ENCODE measurements around the gene RAI1.

RAI1 gene

GRCh38 chr17:17813055-17813724, 131.9 kb downstream of the RAI1 start:
- Histone ChIP-seq H4K8ac (ENCODE audit: low read depth, low read length) (no peak overlapping the region), H3K27me3 (ENCODE audit: insufficient read depth, low read length, poor library complexity) (no peaks in the 10 kb centered on the region), H3K4me3 (ENCODE audit: low read length) (no peak overlapping the region), H3K56ac (ENCODE audit: low read length) (no peak overlapping the region), H3K23ac (ENCODE audit: low read length) (no peak overlapping the region), H3K79me2 (ENCODE audit: control insufficient read depth, insufficient read depth, low read length) (no peaks in the 10 kb centered on the region), H3K4ac (ENCODE audit: low read depth, low read length) (no peak overlapping the region), H3K4me2 (ENCODE audit: low read length) (no peak overlapping the region), H2BK120ac (ENCODE audit: low read depth, low read length) (no peak overlapping the region), H2BK15ac (replicated peaks; ENCODE audit: low read depth) (no peak overlapping the region), H3K9ac (ENCODE audit: low read length) (no peak overlapping the region), H3K18ac (ENCODE audit: low read length) (no peak overlapping the region), H3K4me1 (ENCODE audit: control insufficient read depth, low read depth, low read length) (peaks cover 7% of the 10 kb centered on the region), H3K36me3 (ENCODE audit: control insufficient read depth, insufficient read depth, low read length) (peaks cover 10% of the 10 kb centered on the region), H3K27ac (ENCODE audit: low read depth, low read length) (no peak overlapping the region), H2BK5ac (ENCODE audit: low read length) (no peak overlapping the region), H4K5ac (ENCODE audit: low read length) (no peak overlapping the region), H3K79me1 (ENCODE audit: low read length) (peaks cover 2% of the 10 kb centered on the region), H2AK5ac (ENCODE audit: low read length) (no peak overlapping the region)
- DNase-seq = no peak
- WGBS (ENCODE audit: extremely low coverage, insufficient coverage, low lambda C conversion rate) = no CpG with 5 or more reads among the region's 25 CpGs

DNA sequence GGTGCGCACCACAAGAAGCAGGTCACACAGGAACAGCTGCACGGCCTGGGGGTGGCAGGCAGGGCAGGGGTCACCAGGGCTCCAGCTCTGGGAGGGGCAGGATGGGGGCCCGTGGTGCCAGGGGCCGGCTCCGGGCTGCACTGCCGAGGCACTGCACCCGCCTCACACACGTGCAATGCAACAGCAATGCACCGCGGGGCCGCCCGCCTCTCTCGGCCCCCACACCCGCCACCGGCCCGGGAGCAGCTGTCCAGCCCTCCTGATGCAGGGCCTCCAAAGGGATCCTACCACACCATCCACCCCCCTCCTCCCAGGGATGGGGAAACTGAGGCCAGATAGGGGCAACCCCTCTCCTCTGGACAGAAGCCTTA, 132.5 kb downstream of the RAI1 start:
- Histone ChIP-seq H3K79me1 (ENCODE audit: low read length) (peaks cover 2% of the 10 kb centered on the region), H3K4me3 (ENCODE audit: low read length) (no peak overlapping the region), H3K23ac (ENCODE audit: low read length) (no peak overlapping the region), H3K36me3 (ENCODE audit: control insufficient read depth, insufficient read depth, low read length) (peaks cover 11% of the 10 kb centered on the region), H2BK5ac (ENCODE audit: low read length) (no peak overlapping the region), H3K9ac (ENCODE audit: low read length) (no peak overlapping the region), H3K4ac (ENCODE audit: low read depth, low read length) (no peak overlapping the region), H2AK5ac (ENCODE audit: low read length) (no peak overlapping the region), H2BK15ac (replicated peaks; ENCODE audit: low read depth) (no peak overlapping the region), H2BK120ac (ENCODE audit: low read depth, low read length) (no peak overlapping the region), H3K27ac (ENCODE audit: low read depth, low read length) (no peak overlapping the region), H3K4me2 (ENCODE audit: low read length) (no peak overlapping the region), H4K5ac (ENCODE audit: low read length) (no peak overlapping the region), H3K79me2 (ENCODE audit: control insufficient read depth, insufficient read depth, low read length) (no peaks in the 10 kb centered on the region), H3K18ac (ENCODE audit: low read length) (no peak overlapping the region), H4K8ac (ENCODE audit: low read depth, low read length) (no peak overlapping the region), H3K27me3 (ENCODE audit: insufficient read depth, low read length, poor library complexity) (no peaks in the 10 kb centered on the region), H3K56ac (ENCODE audit: low read length) (no peak overlapping the region), H3K4me1 (ENCODE audit: control insufficient read depth, low read depth, low read length) (peaks cover 7% of the 10 kb centered on the region)
- DNase-seq = no peak
- no CpG with 5 or more reads among the region's 16 CpGs for WGBS (ENCODE audit: extremely low coverage, insufficient coverage, low lambda C conversion rate)

- no peak overlapping the region for H3K56ac ChIP-seq (ENCODE audit: low read length)
- no peak overlapping the region for H3K9ac ChIP-seq (ENCODE audit: low read length)
- peaks cover 2% of the 10 kb centered on the region for H3K79me1 ChIP-seq (ENCODE audit: low read length)
- H3K4me2 ChIP-seq (ENCODE audit: low read length) = no peak overlapping the region
- DNase-seq = no peak
- no peak overlapping the region for H3K23ac ChIP-seq (ENCODE audit: low read length)
- H3K4me3 ChIP-seq (ENCODE audit: low read length) = no peak overlapping the region
- no peak overlapping the region for H3K4ac ChIP-seq (ENCODE audit: low read depth, low read length)
- H3K27ac ChIP-seq (ENCODE audit: low read depth, low read length) = no peak overlapping the region
- no peaks in the 10 kb centered on the region for H3K27me3 ChIP-seq (ENCODE audit: insufficient read depth, low read length, poor library complexity)
- peaks cover 14% of the 10 kb centered on the region for H3K36me3 ChIP-seq (ENCODE audit: control insufficient read depth, insufficient read depth, low read length)
- H2AK5ac ChIP-seq (ENCODE audit: low read length) = no peak overlapping the region
- no peak overlapping the region for H3K18ac ChIP-seq (ENCODE audit: low read length)
- no CpG with 5 or more reads among the region's 20 CpGs for WGBS (ENCODE audit: extremely low coverage, insufficient coverage, low lambda C conversion rate)
- H4K5ac ChIP-seq (ENCODE audit: low read length) = no peak overlapping the region
- no peak overlapping the region for H4K8ac ChIP-seq (ENCODE audit: low read depth, low read length)
- no peaks in the 10 kb centered on the region for H3K79me2 ChIP-seq (ENCODE audit: control insufficient read depth, insufficient read depth, low read length)
- no peak overlapping the region for H2BK15ac ChIP-seq (replicated peaks; ENCODE audit: low read depth)
- H3K4me1 ChIP-seq (ENCODE audit: control insufficient read depth, low read depth, low read length) = peaks cover 7% of the 10 kb centered on the region
- no peak overlapping the region for H2BK5ac ChIP-seq (ENCODE audit: low read length)
- no peak overlapping the region for H2BK120ac ChIP-seq (ENCODE audit: low read depth, low read length)
Measured at GRCh38 chr17:17814162-17815061, 133.2 kb downstream of the RAI1 start.

DNA sequence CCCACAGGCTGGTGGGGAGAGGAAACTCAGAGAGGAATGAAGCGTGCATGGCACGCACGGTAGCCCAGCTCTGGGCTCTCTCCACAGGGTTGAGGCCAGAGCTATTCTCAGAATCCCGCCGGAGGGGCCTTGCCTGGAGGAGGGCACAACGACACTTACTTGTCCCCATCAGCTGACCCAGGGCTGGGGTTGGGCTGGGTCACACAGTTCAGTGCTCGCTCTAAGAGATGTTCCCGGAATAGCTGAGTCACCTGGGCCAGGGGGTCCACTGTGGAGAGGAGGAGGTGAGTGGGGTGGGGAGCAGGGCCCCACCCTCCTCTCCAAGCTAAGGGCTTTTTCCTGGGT, 133.8 kb downstream of the RAI1 start:
- H3K18ac ChIP-seq (ENCODE audit: low read length) = no peak overlapping the region
- H3K4me2 ChIP-seq (ENCODE audit: low read length) = no peak overlapping the region
- H3K27me3 ChIP-seq (ENCODE audit: insufficient read depth, low read length, poor library complexity) = no peaks in the 10 kb centered on the region
- no peak overlapping the region for H2BK120ac ChIP-seq (ENCODE audit: low read depth, low read length)
- H2AK5ac ChIP-seq (ENCODE audit: low read length) = no peak overlapping the region
- no peak overlapping the region for H2BK15ac ChIP-seq (replicated peaks; ENCODE audit: low read depth)
- H3K79me1 ChIP-seq (ENCODE audit: low read length) = peaks cover 2% of the 10 kb centered on the region
- H3K9ac ChIP-seq (ENCODE audit: low read length) = no peak overlapping the region
- peaks cover 14% of the 10 kb centered on the region for H3K36me3 ChIP-seq (ENCODE audit: control insufficient read depth, insufficient read depth, low read length)
- H3K4ac ChIP-seq (ENCODE audit: low read depth, low read length) = no peak overlapping the region
- peaks cover 7% of the 10 kb centered on the region for H3K4me1 ChIP-seq (ENCODE audit: control insufficient read depth, low read depth, low read length)
- H3K27ac ChIP-seq (ENCODE audit: low read depth, low read length) = no peak overlapping the region
- DNase-seq = no peak
- no peaks in the 10 kb centered on the region for H3K79me2 ChIP-seq (ENCODE audit: control insufficient read depth, insufficient read depth, low read length)
- no peak overlapping the region for H3K56ac ChIP-seq (ENCODE audit: low read length)
- H4K5ac ChIP-seq (ENCODE audit: low read length) = no peak overlapping the region
- no peak overlapping the region for H4K8ac ChIP-seq (ENCODE audit: low read depth, low read length)
- H2BK5ac ChIP-seq (ENCODE audit: low read length) = no peak overlapping the region
- no peak overlapping the region for H3K4me3 ChIP-seq (ENCODE audit: low read length)
- WGBS (ENCODE audit: extremely low coverage, insufficient coverage, low lambda C conversion rate) = no CpG with 5 or more reads among the region's 8 CpGs
- no peak overlapping the region for H3K23ac ChIP-seq (ENCODE audit: low read length)

DNA sequence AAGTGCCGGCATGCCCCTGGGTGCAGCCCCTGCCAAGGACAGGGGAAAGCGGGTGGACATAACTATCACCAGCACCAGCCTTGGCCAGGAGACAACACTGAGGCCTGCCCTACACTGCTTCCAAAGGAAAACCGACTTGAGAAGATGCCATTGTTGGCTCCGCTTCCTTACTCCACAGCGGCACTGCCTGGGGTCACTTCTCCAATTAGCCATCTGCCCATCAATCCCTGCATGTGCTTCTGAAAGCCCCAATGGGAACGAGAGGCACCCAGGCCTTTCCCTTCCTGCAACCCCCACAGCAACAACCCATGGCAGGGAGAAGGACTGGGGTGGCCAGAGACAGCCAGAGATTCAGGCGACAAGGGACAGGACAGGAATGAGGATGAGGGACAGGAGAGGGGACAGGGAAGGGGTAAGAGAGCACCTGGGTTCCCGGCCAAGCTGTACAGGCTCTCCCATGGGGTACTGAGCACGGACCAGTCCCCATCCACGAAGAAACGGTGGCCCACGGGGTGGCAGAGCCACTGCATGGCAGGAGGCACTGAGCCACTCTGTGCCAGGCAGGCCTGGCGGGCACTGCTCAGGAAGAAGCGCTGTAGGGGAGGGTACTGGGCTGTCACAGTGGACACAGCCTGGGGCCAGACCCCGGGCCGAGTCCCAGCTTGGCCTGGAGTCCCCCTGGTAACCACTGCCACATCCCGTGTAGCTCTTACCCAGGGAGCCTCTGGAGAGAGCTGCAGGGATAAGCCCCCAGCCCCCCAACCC, 134.4 kb downstream of the RAI1 start:
- peaks cover 2% of the 10 kb centered on the region for H3K79me2 ChIP-seq (ENCODE audit: control insufficient read depth, insufficient read depth, low read length)
- H2BK120ac ChIP-seq (ENCODE audit: low read depth, low read length) = no peak overlapping the region
- H3K27me3 ChIP-seq (ENCODE audit: insufficient read depth, low read length, poor library complexity) = no peaks in the 10 kb centered on the region
- DNase-seq = no peak
- no peak overlapping the region for H2BK5ac ChIP-seq (ENCODE audit: low read length)
- H3K36me3 ChIP-seq (ENCODE audit: control insufficient read depth, insufficient read depth, low read length) = peaks cover 14% of the 10 kb centered on the region
- H3K4ac ChIP-seq (ENCODE audit: low read depth, low read length) = no peak overlapping the region
- no CpG with 5 or more reads among the region's 17 CpGs for WGBS (ENCODE audit: extremely low coverage, insufficient coverage, low lambda C conversion rate)
- H3K27ac ChIP-seq (ENCODE audit: low read depth, low read length) = no peak overlapping the region
- H3K56ac ChIP-seq (ENCODE audit: low read length) = no peak overlapping the region
- no peak overlapping the region for H4K5ac ChIP-seq (ENCODE audit: low read length)
- peaks cover 7% of the 10 kb centered on the region for H3K4me1 ChIP-seq (ENCODE audit: control insufficient read depth, low read depth, low read length)
- no peak overlapping the region for H2AK5ac ChIP-seq (ENCODE audit: low read length)
- H3K9ac ChIP-seq (ENCODE audit: low read length) = no peak overlapping the region
- no peak overlapping the region for H3K23ac ChIP-seq (ENCODE audit: low read length)
- no peak overlapping the region for H4K8ac ChIP-seq (ENCODE audit: low read depth, low read length)
- no peak overlapping the region for H3K4me2 ChIP-seq (ENCODE audit: low read length)
- no peak overlapping the region for H2BK15ac ChIP-seq (replicated peaks; ENCODE audit: low read depth)
- H3K79me1 ChIP-seq (ENCODE audit: low read length) = peaks cover 5% of the 10 kb centered on the region
- H3K4me3 ChIP-seq (ENCODE audit: low read length) = no peak overlapping the region
- H3K18ac ChIP-seq (ENCODE audit: low read length) = no peak overlapping the region

Measured in mesendoderm (in vitro differentiated cells).